GM12878 (cell line): ENCODE data around the gene FASN.

Source experiments
- MTA3 ChIP-seq: IDR thresholded peaks from 2 replicates; pipeline ENCODE4 v1.6.1; 2012; ENCODE audit warnings: low read length, inconsistent platforms, borderline replicate concordance
- MXI1 ChIP-seq: fragments of 150-350 bp; IDR thresholded peaks from 2 replicates; pipeline ENCODE4 v1.6.1; 2011; ENCODE audit warnings: low read depth, mild to moderate bottlenecking, inconsistent platforms, low read length, improper control_type of control experiment
- NFIC ChIP-seq: IDR thresholded peaks from 2 replicates; pipeline ENCODE4 v1.6.1; 2012; ENCODE audit warnings: low read depth, mild to moderate bottlenecking, inconsistent platforms, low read length, moderate library complexity
- POLR2AphosphoS5 ChIP-seq: IDR thresholded peaks from 2 replicates; pipeline ENCODE4 v1.6.1; 2011; ENCODE audit warnings: mild to moderate bottlenecking, low read length, inconsistent platforms
- SREBF2 ChIP-seq: IDR thresholded peaks from 2 replicates; pipeline ENCODE4 v1.6.1; 2012; ENCODE audit warnings: mild to moderate bottlenecking, low read length
- YY1 ChIP-seq: IDR thresholded peaks from 2 replicates; pipeline ENCODE4 v1.6.1; 2011; ENCODE audit warnings: low read depth, mild to moderate bottlenecking, low read length
- TF ChIP-seq, protein P1 (sequence below), 3 experiments: IDR thresholded peaks in 2 of 3; conservative IDR thresholded peaks in 1 of 3; 2 replicates each; pipeline ENCODE4 v1.5.1; 2011; ENCODE audit warnings: low read depth in 3 of 3, low read length in 3 of 3, mild to moderate bottlenecking in 3 of 3, control low read depth in 2 of 3, moderate library complexity in 2 of 3, inconsistent platforms in 1 of 3, mixed read lengths in 1 of 3; ENCODE audit not compliant: control insufficient read depth in 2 of 3, insufficient read depth in 1 of 3; ENCODE audit errors: extremely low read depth in 1 of 3
- TF ChIP-seq, protein P2 (sequence below): fragments of 450-650 bp; IDR thresholded peaks from 2 replicates; pipeline ENCODE4 v1.6.1; 2017; ENCODE audit warnings: mild to moderate bottlenecking

GRCh38 chr17:82035488-82035887, 62.5 kb downstream of the FASN start:
- TF ChIP-seq SREBF2: no peak
- TF ChIP-seq, protein P1, sequence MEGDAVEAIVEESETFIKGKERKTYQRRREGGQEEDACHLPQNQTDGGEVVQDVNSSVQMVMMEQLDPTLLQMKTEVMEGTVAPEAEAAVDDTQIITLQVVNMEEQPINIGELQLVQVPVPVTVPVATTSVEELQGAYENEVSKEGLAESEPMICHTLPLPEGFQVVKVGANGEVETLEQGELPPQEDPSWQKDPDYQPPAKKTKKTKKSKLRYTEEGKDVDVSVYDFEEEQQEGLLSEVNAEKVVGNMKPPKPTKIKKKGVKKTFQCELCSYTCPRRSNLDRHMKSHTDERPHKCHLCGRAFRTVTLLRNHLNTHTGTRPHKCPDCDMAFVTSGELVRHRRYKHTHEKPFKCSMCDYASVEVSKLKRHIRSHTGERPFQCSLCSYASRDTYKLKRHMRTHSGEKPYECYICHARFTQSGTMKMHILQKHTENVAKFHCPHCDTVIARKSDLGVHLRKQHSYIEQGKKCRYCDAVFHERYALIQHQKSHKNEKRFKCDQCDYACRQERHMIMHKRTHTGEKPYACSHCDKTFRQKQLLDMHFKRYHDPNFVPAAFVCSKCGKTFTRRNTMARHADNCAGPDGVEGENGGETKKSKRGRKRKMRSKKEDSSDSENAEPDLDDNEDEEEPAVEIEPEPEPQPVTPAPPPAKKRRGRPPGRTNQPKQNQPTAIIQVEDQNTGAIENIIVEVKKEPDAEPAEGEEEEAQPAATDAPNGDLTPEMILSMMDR (IDR thresholded peaks at IDR 0.05 in 2 of 3, conservative IDR thresholded peaks at IDR 0.05 in 1 of 3; ENCODE audit: control insufficient read depth in 2 of 3, extremely low read depth in 1 of 3, insufficient read depth in 1 of 3, low read depth in 3 of 3, low read length in 3 of 3): no peak
- no peak for TF ChIP-seq MXI1
- TF ChIP-seq, protein P2, sequence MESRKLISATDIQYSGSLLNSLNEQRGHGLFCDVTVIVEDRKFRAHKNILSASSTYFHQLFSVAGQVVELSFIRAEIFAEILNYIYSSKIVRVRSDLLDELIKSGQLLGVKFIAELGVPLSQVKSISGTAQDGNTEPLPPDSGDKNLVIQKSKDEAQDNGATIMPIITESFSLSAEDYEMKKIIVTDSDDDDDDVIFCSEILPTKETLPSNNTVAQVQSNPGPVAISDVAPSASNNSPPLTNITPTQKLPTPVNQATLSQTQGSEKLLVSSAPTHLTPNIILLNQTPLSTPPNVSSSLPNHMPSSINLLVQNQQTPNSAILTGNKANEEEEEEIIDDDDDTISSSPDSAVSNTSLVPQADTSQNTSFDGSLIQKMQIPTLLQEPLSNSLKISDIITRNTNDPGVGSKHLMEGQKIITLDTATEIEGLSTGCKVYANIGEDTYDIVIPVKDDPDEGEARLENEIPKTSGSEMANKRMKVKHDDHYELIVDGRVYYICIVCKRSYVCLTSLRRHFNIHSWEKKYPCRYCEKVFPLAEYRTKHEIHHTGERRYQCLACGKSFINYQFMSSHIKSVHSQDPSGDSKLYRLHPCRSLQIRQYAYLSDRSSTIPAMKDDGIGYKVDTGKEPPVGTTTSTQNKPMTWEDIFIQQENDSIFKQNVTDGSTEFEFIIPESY: no peak
- no peak for TF ChIP-seq POLR2AphosphoS5
- no peak for TF ChIP-seq NFIC
- no peak for TF ChIP-seq MTA3
- no peak for TF ChIP-seq YY1
